Measurements from ENCODE around the gene CELSR1. TPM values are rescaled to one million over a fixed set of nuclear protein-coding genes. Genes with fewer than 3 reads are reported as not detected.

CELSR1 gene
- total and polyA plus RNA-seq, 2 donors (not counting 1 experiment from before 2014, with no cell fraction given) = 0.07 to 1.8 TPM

GRCh38 chr22:46574993-46575910, 37.8 kb upstream of the CELSR1 start:
- no peak overlapping the region for H2AFZ ChIP-seq (ENCODE audit: low read length)
- no peak overlapping the region for H3K4me2 ChIP-seq (ENCODE audit: extremely low read depth, insufficient read depth, low read length)

GRCh38 chr22:46574438-46574992, 37.1 kb upstream of the CELSR1 start:
- Histone ChIP-seq H3K27me3 (ENCODE audit: control insufficient read depth, insufficient read depth, low read length) (peaks cover 3% of the 10 kb centered on the region), H3K9me3 (ENCODE audit: control insufficient read depth, insufficient read depth, low read depth, low read length) (no peaks in the 10 kb centered on the region), H3K27ac (ENCODE audit: insufficient read depth, low read length) (no peak overlapping the region), H3K79me2 (ENCODE audit: control insufficient read depth, insufficient read depth, low read length) (no peaks in the 10 kb centered on the region), H4K20me1 (ENCODE audit: control insufficient read depth, extremely low read depth, insufficient read depth, low read length) (no peaks in the 10 kb centered on the region), H2AFZ (ENCODE audit: low read length) (no peak overlapping the region), H3K9ac (ENCODE audit: insufficient read depth, low read length) (no peak overlapping the region), H3K36me3 (ENCODE audit: control insufficient read depth, insufficient read depth, low read length) (no peaks in the 10 kb centered on the region), H3K4me2 (ENCODE audit: extremely low read depth, insufficient read depth, low read length) (no peak overlapping the region), H3K4me1 (ENCODE audit: control insufficient read depth, extremely low read depth, insufficient read depth, low read length) (no peaks in the 10 kb centered on the region), H3K4me3 (replicated peaks in 1 of 4; ENCODE audit: control extremely low read depth in 1 of 4, insufficient read depth in 1 of 4, low read depth in 3 of 4, low read length in 4 of 4) (no peak overlapping the region)
- DNase-seq (ENCODE audit: low read depth in 2 of 2) = no peak
- TF ChIP-seq CTCF (conservative IDR thresholded peaks at IDR 0.05 in 1 of 2, IDR thresholded peaks at IDR 0.05 in 1 of 2; ENCODE audit: low read depth in 1 of 2, low read length in 2 of 2) = no peak
- TF ChIP-seq EZH2 (IDR thresholded peaks at IDR 0.05; ENCODE audit: low read length, missing control alignments) = no peak

More at GRCh38 chr22:46574993-46575910, 37.8 kb upstream of the CELSR1 start:
- no peak for DNase-seq (ENCODE audit: low read depth in 2 of 2)
- no peaks in the 10 kb centered on the region for H3K4me1 ChIP-seq (ENCODE audit: control insufficient read depth, extremely low read depth, insufficient read depth, low read length)
- H3K9ac ChIP-seq (ENCODE audit: insufficient read depth, low read length) = no peak overlapping the region
- no peaks in the 10 kb centered on the region for H3K36me3 ChIP-seq (ENCODE audit: control insufficient read depth, insufficient read depth, low read length)
- H3K4me3 ChIP-seq (replicated peaks in 1 of 4; ENCODE audit: control extremely low read depth in 1 of 4, insufficient read depth in 1 of 4, low read depth in 3 of 4, low read length in 4 of 4) = no peak overlapping the region
- H3K27ac ChIP-seq (ENCODE audit: insufficient read depth, low read length) = no peak overlapping the region
- no peaks in the 10 kb centered on the region for H3K9me3 ChIP-seq (ENCODE audit: control insufficient read depth, insufficient read depth, low read depth, low read length)
- no peaks in the 10 kb centered on the region for H4K20me1 ChIP-seq (ENCODE audit: control insufficient read depth, extremely low read depth, insufficient read depth, low read length)
- H3K27me3 ChIP-seq (ENCODE audit: control insufficient read depth, insufficient read depth, low read length) = peaks cover 3% of the 10 kb centered on the region
- no peaks in the 10 kb centered on the region for H3K79me2 ChIP-seq (ENCODE audit: control insufficient read depth, insufficient read depth, low read length)
- TF ChIP-seq EZH2 (IDR thresholded peaks at IDR 0.05; ENCODE audit: low read length, missing control alignments) = no peak
- no peak for TF ChIP-seq CTCF (conservative IDR thresholded peaks at IDR 0.05 in 1 of 2, IDR thresholded peaks at IDR 0.05 in 1 of 2; ENCODE audit: low read depth in 1 of 2, low read length in 2 of 2)

- Histone ChIP-seq H4K20me1 (ENCODE audit: control insufficient read depth, extremely low read depth, insufficient read depth, low read length) (no peaks in the 10 kb centered on the region), H3K4me3 (replicated peaks in 1 of 4; ENCODE audit: control extremely low read depth in 1 of 4, insufficient read depth in 1 of 4, low read depth in 3 of 4, low read length in 4 of 4) (no peak overlapping the region)
- DNase-seq (ENCODE audit: low read depth in 2 of 2) = no peak
Measured at GRCh38 chr22:46573781-46574437, 36.5 kb upstream of the CELSR1 start.

More at GRCh38 chr22:46573781-46574437, 36.5 kb upstream of the CELSR1 start:
- Histone ChIP-seq H2AFZ (ENCODE audit: low read length) (no peak overlapping the region), H3K9me3 (ENCODE audit: control insufficient read depth, insufficient read depth, low read depth, low read length) (no peaks in the 10 kb centered on the region), H3K27me3 (ENCODE audit: control insufficient read depth, insufficient read depth, low read length) (peaks cover 3% of the 10 kb centered on the region), H3K4me1 (ENCODE audit: control insufficient read depth, extremely low read depth, insufficient read depth, low read length) (no peaks in the 10 kb centered on the region), H3K36me3 (ENCODE audit: control insufficient read depth, insufficient read depth, low read length) (no peaks in the 10 kb centered on the region), H3K9ac (ENCODE audit: insufficient read depth, low read length) (no peak overlapping the region), H3K79me2 (ENCODE audit: control insufficient read depth, insufficient read depth, low read length) (no peaks in the 10 kb centered on the region), H3K4me2 (ENCODE audit: extremely low read depth, insufficient read depth, low read length) (no peak overlapping the region), H3K27ac (ENCODE audit: insufficient read depth, low read length) (no peak overlapping the region)
- TF ChIP-seq EZH2 (IDR thresholded peaks at IDR 0.05; ENCODE audit: low read length, missing control alignments) (no peak), CTCF (conservative IDR thresholded peaks at IDR 0.05 in 1 of 2, IDR thresholded peaks at IDR 0.05 in 1 of 2; ENCODE audit: low read depth in 1 of 2, low read length in 2 of 2) (no peak)
